ENCODE measurements around the gene GPATCH8. TPM values are rescaled to one million over a fixed set of nuclear protein-coding genes. Genes with fewer than 3 reads are reported as not detected.
A peak's percentile ranks its signal among the peaks of the same experiment; 100 is the strongest.

The GPATCH8 gene
- total and polyA plus RNA-seq, 10 of the 15 experiments (the other 5 are each of a cell fraction or from before 2014, with no cell fraction given), result 11.7 to 45.1 (median 21.3) TPM

DNA sequence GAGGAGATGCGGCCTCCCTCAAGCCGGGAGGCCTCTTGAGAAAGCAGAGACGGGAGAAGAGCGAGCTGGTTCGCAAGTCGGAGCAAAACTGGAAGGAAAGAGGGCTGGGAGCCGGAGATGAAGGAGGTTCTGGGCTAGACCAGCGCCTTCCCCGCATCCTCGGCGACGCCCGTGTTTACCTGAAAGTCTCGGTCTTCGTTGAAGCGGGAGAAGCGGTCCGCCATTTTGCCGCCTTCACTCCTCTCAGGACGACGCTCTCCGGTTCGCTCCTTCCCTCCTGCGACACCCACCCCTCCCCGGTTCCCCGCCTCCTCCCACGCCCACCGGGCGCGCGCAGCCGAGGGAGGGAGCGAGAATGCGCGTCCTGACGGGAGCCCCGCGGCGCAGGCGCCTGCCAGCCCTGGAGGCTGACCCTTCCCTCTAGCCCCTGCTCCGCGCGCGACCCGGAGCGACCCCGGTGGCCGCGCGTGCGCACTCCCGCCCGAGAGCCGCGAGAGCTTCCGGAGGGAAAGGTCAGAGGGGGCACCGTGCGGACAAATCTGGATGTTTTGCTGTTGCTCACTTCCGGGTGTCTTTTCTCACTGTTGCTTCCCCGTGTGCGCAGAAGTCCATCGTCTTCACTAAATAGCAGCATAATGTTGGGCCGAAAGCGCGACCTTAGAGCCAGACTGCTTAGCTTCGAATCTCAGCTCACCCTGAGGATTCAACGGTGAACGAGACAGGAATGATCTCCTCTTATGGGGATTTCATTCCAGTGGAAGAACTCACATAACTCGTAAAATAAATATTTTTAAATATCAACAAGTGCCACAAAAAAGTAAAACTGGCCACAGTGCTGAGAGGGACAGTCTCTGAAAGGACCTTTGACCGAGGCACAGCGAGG lies at the start of gene GPATCH8 (continued):
- TF ChIP-seq, protein P1, sequence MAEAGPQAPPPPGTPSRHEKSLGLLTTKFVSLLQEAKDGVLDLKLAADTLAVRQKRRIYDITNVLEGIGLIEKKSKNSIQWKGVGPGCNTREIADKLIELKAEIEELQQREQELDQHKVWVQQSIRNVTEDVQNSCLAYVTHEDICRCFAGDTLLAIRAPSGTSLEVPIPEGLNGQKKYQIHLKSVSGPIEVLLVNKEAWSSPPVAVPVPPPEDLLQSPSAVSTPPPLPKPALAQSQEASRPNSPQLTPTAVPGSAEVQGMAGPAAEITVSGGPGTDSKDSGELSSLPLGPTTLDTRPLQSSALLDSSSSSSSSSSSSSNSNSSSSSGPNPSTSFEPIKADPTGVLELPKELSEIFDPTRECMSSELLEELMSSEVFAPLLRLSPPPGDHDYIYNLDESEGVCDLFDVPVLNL (IDR thresholded peaks at IDR 0.05; ENCODE audit: low read depth, low read length), result 0 out of 2 replicates have a peak, but pooled peaks have one; percentile 21
- TF ChIP-seq, protein P2, sequence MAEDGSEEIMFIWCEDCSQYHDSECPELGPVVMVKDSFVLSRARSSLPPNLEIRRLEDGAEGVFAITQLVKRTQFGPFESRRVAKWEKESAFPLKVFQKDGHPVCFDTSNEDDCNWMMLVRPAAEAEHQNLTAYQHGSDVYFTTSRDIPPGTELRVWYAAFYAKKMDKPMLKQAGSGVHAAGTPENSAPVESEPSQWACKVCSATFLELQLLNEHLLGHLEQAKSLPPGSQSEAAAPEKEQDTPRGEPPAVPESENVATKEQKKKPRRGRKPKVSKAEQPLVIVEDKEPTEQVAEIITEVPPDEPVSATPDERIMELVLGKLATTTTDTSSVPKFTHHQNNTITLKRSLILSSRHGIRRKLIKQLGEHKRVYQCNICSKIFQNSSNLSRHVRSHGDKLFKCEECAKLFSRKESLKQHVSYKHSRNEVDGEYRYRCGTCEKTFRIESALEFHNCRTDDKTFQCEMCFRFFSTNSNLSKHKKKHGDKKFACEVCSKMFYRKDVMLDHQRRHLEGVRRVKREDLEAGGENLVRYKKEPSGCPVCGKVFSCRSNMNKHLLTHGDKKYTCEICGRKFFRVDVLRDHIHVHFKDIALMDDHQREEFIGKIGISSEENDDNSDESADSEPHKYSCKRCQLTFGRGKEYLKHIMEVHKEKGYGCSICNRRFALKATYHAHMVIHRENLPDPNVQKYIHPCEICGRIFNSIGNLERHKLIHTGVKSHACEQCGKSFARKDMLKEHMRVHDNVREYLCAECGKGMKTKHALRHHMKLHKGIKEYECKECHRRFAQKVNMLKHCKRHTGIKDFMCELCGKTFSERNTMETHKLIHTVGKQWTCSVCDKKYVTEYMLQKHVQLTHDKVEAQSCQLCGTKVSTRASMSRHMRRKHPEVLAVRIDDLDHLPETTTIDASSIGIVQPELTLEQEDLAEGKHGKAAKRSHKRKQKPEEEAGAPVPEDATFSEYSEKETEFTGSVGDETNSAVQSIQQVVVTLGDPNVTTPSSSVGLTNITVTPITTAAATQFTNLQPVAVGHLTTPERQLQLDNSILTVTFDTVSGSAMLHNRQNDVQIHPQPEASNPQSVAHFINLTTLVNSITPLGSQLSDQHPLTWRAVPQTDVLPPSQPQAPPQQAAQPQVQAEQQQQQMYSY (CRISPR knock-in tag; IDR thresholded peaks at IDR 0.05), result no peak
- peak; percentile 99 for TF ChIP-seq NR2C1 (IDR thresholded peaks at IDR 0.05)
- no peak for TF ChIP-seq ETV6 (conservative IDR thresholded peaks at IDR 0.05 in 1 of 2, IDR thresholded peaks at IDR 0.05 in 1 of 2; ENCODE audit: borderline replicate concordance in 1 of 2, low read depth in 1 of 2)
- peak; percentile 94 for TF ChIP-seq GABPA (IDR thresholded peaks at IDR 0.05; ENCODE audit: low read depth)
- no peak for TF ChIP-seq TCF7 (IDR thresholded peaks at IDR 0.05; ENCODE audit: borderline replicate concordance)
- TF ChIP-seq MXI1 (IDR thresholded peaks at IDR 0.05; ENCODE audit: low read depth, low read length), result peak; percentile 20; the same call in 1 of the 2 replicates
- TF ChIP-seq RCOR1 (conservative IDR thresholded peaks at IDR 0.05; ENCODE audit: low read depth, low read length), result no peak
- TF ChIP-seq, protein P3, sequence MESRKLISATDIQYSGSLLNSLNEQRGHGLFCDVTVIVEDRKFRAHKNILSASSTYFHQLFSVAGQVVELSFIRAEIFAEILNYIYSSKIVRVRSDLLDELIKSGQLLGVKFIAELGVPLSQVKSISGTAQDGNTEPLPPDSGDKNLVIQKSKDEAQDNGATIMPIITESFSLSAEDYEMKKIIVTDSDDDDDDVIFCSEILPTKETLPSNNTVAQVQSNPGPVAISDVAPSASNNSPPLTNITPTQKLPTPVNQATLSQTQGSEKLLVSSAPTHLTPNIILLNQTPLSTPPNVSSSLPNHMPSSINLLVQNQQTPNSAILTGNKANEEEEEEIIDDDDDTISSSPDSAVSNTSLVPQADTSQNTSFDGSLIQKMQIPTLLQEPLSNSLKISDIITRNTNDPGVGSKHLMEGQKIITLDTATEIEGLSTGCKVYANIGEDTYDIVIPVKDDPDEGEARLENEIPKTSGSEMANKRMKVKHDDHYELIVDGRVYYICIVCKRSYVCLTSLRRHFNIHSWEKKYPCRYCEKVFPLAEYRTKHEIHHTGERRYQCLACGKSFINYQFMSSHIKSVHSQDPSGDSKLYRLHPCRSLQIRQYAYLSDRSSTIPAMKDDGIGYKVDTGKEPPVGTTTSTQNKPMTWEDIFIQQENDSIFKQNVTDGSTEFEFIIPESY (IDR thresholded peaks at IDR 0.05), result no peak
- TF ChIP-seq TCF12 (IDR thresholded peaks at IDR 0.05; ENCODE audit: low read depth, low read length), result 0 out of 2 replicates have a peak, but pooled peaks have one; percentile 12
- peak; percentile 85 for TF ChIP-seq NRF1 (conservative IDR thresholded peaks at IDR 0.05; ENCODE audit: low read depth, low read length)
- TF ChIP-seq, protein P4, sequence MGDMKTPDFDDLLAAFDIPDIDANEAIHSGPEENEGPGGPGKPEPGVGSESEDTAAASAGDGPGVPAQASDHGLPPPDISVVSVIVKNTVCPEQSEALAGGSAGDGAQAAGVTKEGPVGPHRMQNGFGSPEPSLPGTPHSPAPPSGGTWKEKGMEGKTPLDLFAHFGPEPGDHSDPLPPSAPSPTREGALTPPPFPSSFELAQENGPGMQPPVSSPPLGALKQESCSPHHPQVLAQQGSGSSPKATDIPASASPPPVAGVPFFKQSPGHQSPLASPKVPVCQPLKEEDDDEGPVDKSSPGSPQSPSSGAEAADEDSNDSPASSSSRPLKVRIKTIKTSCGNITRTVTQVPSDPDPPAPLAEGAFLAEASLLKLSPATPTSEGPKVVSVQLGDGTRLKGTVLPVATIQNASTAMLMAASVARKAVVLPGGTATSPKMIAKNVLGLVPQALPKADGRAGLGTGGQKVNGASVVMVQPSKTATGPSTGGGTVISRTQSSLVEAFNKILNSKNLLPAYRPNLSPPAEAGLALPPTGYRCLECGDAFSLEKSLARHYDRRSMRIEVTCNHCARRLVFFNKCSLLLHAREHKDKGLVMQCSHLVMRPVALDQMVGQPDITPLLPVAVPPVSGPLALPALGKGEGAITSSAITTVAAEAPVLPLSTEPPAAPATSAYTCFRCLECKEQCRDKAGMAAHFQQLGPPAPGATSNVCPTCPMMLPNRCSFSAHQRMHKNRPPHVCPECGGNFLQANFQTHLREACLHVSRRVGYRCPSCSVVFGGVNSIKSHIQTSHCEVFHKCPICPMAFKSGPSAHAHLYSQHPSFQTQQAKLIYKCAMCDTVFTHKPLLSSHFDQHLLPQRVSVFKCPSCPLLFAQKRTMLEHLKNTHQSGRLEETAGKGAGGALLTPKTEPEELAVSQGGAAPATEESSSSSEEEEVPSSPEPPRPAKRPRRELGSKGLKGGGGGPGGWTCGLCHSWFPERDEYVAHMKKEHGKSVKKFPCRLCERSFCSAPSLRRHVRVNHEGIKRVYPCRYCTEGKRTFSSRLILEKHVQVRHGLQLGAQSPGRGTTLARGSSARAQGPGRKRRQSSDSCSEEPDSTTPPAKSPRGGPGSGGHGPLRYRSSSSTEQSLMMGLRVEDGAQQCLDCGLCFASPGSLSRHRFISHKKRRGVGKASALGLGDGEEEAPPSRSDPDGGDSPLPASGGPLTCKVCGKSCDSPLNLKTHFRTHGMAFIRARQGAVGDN (IDR thresholded peaks at IDR 0.05), result peak; percentile 98
- TF ChIP-seq, protein P5, sequence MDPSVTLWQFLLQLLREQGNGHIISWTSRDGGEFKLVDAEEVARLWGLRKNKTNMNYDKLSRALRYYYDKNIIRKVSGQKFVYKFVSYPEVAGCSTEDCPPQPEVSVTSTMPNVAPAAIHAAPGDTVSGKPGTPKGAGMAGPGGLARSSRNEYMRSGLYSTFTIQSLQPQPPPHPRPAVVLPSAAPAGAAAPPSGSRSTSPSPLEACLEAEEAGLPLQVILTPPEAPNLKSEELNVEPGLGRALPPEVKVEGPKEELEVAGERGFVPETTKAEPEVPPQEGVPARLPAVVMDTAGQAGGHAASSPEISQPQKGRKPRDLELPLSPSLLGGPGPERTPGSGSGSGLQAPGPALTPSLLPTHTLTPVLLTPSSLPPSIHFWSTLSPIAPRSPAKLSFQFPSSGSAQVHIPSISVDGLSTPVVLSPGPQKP (IDR thresholded peaks at IDR 0.05; ENCODE audit: low read depth, low read length), result no peak
- TF ChIP-seq ZNF207 (IDR thresholded peaks at IDR 0.05; ENCODE audit: borderline replicate concordance), result 0 out of 2 replicates have a peak, but pooled peaks have one; percentile 27

All from GM12878 (cell line).